NB4 (cell line): ENCODE measurements around the gene PARD3.

ENCODE experiments used
- DNase-seq: peaks from one replicate; pipeline ENCODE4 v3.0.0; 2010; ENCODE audit warnings: low read depth
- H3K4me3 ChIP-seq: one replicate; pipeline ENCODE4 v1.5.1; 2011; ENCODE audit warnings: mild to moderate bottlenecking, low read depth, low read length, moderate library complexity
- CTCF ChIP-seq: IDR thresholded peaks from one replicate; pipeline ENCODE4 v1.5.1; 2012; ENCODE audit warnings: low read depth, low read length
- MYC ChIP-seq: IDR thresholded peaks from 2 replicates; pipeline ENCODE4 v1.6.1; 2011; ENCODE audit warnings: low read depth, low read length
- POLR2A ChIP-seq: IDR thresholded peaks from 2 replicates; pipeline ENCODE4 v1.6.1; 2011; ENCODE audit warnings: mild to moderate bottlenecking; ENCODE audit not compliant: insufficient read length; ENCODE audit errors: extremely low read depth
- TF ChIP-seq, protein P1 (sequence below): IDR thresholded peaks from 2 replicates; pipeline ENCODE4 v1.6.1; 2011; ENCODE audit warnings: low read depth, low read length

PARD3 gene

GRCh38 chr10:34169131-34169530 lies 646.0 kb downstream of the PARD3 start:
- TF ChIP-seq MYC (no peak), CTCF (no peak), POLR2A (no peak)
- TF ChIP-seq, protein P1, sequence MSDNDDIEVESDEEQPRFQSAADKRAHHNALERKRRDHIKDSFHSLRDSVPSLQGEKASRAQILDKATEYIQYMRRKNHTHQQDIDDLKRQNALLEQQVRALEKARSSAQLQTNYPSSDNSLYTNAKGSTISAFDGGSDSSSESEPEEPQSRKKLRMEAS = no peak
- H3K4me3 ChIP-seq = no peak overlapping the region
- DNase-seq = no peak

DNA sequence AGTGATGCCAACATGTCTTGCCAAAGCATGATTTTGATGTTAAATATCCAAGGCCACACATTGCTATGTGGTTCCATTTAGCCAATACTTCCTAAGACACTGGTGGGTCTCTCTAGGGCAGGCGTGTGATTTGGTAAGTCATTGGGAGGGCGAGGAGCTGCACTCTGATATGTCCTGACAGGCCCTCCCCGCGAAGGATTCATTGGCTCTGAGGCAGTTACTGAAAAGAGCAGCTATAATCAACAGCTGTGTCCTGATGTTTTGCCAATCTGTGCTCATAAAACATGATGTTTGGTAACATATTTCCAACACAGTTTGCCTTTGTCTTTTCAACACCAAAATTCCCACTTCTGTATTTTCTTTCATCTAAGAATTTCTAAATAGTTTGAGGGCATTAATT lies 646.7 kb downstream of the PARD3 start:
- H3K4me3 ChIP-seq = no peak overlapping the region
- TF ChIP-seq, protein P1 = no peak
- TF ChIP-seq MYC = no peak
- no peak for TF ChIP-seq POLR2A
- no peak for TF ChIP-seq CTCF
- no peak for DNase-seq

- no peak for TF ChIP-seq CTCF
- TF ChIP-seq POLR2A = no peak
- no peak for TF ChIP-seq MYC
- TF ChIP-seq, protein P1 = no peak
- DNase-seq = no peak
- H3K4me3 ChIP-seq = no peak overlapping the region
Observed at GRCh38 chr10:34166823-34167222, 648.3 kb downstream of the PARD3 start.

- no peak overlapping the region for H3K4me3 ChIP-seq
- no peak for DNase-seq
- TF ChIP-seq CTCF (no peak), MYC (no peak), POLR2A (no peak)
- TF ChIP-seq, protein P1 = no peak
Observed at GRCh38 chr10:34166354-34166753, 648.7 kb downstream of the PARD3 start.

- TF ChIP-seq MYC (no peak), CTCF (no peak), POLR2A (no peak)
- TF ChIP-seq, protein P1 = no peak
- H3K4me3 ChIP-seq = no peak overlapping the region
- DNase-seq = no peak
Observed at GRCh38 chr10:34164029-34164428, 651.1 kb downstream of the PARD3 start.

- TF ChIP-seq MYC (no peak), CTCF (no peak), POLR2A (no peak)
- TF ChIP-seq, protein P1 = no peak
- peak; percentile 17 for DNase-seq
- H3K4me3 ChIP-seq = no peak overlapping the region
Observed at GRCh38 chr10:34163075-34163905, 651.8 kb downstream of the PARD3 start.
